ENCODE results near the gene FBN1. TPM values are rescaled to one million over a fixed set of nuclear protein-coding genes. Genes with fewer than 3 reads are reported as not detected.

The FBN1 gene
- total RNA-seq, 1 donor = 984 TPM

DNA sequence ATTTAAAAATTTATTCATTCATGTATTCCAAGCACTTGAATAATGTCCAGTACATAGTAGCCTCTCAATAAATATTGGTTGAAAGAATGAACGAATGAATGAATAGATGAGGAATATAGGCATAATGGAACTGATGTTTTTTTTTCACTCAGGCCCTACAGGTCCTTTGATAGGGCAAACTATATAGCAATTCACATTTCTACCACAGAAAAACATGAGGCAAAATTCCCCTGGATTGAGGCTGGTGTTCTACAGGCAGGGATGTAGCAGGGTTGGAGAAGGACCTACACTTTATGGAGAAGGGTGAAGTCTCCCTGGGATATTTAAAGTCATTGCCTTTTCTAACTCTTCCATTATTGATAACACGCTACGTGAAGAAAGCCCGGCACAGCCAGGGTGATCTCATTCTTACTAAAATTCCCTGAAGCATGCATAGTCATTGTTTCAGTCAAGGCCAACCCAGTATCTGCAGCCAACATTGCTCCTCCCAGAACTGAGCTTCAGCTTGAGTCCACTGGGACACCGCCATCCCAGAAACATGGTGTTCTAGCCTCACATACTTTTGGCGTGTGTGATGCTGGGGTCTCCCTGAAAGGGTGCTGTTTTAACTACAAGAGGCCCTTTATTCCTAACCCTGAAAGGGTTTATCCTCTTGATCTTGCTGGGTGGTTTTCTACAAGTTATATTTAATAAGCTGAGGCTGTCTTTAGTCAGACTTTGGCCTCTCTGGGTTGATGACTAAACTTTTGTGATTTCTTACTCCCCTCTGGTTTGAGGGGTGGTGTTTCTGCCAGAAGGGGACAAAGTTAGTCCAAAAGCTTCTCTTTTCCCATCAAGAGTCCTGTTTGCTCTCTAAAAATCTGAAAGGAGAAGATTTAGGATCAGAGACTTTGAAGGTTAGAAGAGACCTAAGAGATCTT lies 25.9 kb upstream of the FBN1 start:
- DNase-seq (ENCODE audit: low read depth) = peak; percentile 97
- no peak overlapping the region for H3K4me3 ChIP-seq (ENCODE audit: low read depth, low read length)
- TF ChIP-seq, protein P1, sequence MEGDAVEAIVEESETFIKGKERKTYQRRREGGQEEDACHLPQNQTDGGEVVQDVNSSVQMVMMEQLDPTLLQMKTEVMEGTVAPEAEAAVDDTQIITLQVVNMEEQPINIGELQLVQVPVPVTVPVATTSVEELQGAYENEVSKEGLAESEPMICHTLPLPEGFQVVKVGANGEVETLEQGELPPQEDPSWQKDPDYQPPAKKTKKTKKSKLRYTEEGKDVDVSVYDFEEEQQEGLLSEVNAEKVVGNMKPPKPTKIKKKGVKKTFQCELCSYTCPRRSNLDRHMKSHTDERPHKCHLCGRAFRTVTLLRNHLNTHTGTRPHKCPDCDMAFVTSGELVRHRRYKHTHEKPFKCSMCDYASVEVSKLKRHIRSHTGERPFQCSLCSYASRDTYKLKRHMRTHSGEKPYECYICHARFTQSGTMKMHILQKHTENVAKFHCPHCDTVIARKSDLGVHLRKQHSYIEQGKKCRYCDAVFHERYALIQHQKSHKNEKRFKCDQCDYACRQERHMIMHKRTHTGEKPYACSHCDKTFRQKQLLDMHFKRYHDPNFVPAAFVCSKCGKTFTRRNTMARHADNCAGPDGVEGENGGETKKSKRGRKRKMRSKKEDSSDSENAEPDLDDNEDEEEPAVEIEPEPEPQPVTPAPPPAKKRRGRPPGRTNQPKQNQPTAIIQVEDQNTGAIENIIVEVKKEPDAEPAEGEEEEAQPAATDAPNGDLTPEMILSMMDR (IDR thresholded peaks at IDR 0.05; ENCODE audit: insufficient read depth, low read length) = peak; percentile 23

DNA sequence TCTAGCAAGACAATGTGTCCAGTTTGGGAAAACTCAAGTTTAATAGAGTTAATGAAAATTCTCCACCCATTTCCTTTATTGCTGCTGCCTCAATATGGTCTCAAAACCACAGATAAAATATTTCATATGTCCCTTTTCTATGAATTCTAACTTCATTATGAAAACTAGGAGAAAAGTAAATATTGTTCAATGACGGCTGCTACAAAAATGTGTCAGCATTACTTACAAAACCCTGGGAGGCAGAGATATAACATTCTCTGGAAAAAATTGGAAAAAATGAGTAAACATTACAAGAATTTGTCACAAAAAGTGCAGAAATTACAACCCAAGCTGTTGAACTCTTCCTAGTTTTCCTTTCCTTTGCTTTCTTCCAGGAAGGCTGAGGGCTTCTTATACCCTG lies 22.2 kb upstream of the FBN1 start:
- H3K4me3 ChIP-seq (ENCODE audit: low read depth, low read length) = no peak overlapping the region
- peak; percentile 77 for DNase-seq (ENCODE audit: low read depth)
- TF ChIP-seq, protein P1 (IDR thresholded peaks at IDR 0.05; ENCODE audit: insufficient read depth, low read length) = no peak

- TF ChIP-seq, protein P1 (IDR thresholded peaks at IDR 0.05; ENCODE audit: insufficient read depth, low read length) = no peak
- no peak for DNase-seq (ENCODE audit: low read depth)
- no peak overlapping the region for H3K4me3 ChIP-seq (ENCODE audit: low read depth, low read length)
These were observed 18.9 kb upstream of the FBN1 start for GRCh38 chr15:48664436-48664835.

DNA sequence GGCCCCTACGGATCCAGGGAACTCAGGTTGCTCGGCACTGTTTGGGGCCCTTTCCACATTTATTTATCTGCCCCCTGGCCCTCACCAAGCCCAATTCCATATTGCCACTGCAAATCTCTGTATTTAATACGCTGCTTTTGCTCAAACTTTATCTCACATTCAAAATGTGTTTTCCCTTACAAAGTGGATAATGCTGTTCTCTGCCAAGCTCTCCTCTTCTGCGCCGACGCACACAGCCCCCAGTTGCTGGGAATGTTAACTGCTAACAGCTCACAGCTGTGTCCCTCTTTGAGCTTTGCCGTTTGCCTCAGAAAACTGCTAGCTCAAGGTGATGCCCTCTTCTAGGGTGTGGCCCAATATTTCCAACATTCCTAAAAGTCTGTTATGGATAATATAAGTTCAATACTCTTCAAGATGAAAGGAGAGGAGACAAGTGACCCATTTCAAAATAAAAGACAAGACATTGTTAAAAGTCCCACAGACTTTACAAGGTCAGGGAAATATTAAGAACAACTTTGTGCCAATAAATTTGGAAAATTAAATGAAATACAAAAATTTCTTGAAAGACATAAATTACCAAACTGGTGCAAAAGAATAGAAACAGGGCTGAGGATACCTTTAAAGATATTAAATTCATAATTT lies 12.6 kb upstream of the FBN1 start:
- H3K4me3 ChIP-seq (ENCODE audit: low read depth, low read length) = no peak overlapping the region
- peak; percentile 66 for DNase-seq (ENCODE audit: low read depth)
- TF ChIP-seq, protein P1 (IDR thresholded peaks at IDR 0.05; ENCODE audit: insufficient read depth, low read length) = no peak

DNA sequence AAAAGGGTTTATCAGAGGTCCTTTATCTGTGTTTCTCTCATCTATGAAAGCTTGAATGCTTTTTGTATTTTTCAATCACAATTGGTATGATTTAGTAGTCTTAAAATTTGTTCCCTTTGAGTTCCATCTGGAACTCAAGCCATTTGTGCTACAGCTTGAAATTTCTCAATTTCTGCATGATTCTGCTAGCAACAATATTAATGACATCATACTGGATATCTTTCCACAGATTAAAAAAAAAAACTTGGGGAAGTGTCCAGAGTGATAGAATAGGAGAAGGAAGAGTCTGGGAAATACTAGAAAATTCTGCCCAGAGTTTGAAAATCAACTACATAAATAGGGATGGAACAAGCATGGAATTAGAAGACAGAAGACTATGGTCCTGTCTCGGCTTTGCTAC lies 9.3 kb upstream of the FBN1 start:
- TF ChIP-seq, protein P1 (IDR thresholded peaks at IDR 0.05; ENCODE audit: insufficient read depth, low read length) = no peak
- peak; percentile 51 for DNase-seq (ENCODE audit: low read depth)
- no peak overlapping the region for H3K4me3 ChIP-seq (ENCODE audit: low read depth, low read length)

GRCh38 chr15:48653913-48654670 lies 8.6 kb upstream of the FBN1 start:
- H3K4me3 ChIP-seq (ENCODE audit: low read depth, low read length) = no peak overlapping the region
- DNase-seq (ENCODE audit: low read depth) = peak; percentile 81
- TF ChIP-seq, protein P1 (IDR thresholded peaks at IDR 0.05; ENCODE audit: insufficient read depth, low read length) = no peak

Data from fibroblast of the aortic adventitia (primary cell).